ENCODE data around the gene ZNF740. TPM values are rescaled to one million over a fixed set of nuclear protein-coding genes. Genes with fewer than 3 reads are reported as not detected.
"Not testable (repeated sequence)": the region's sequence is repeated elsewhere in the genome, so short reads cannot be mapped to it uniquely, and the experiment has no call there.

Gene ZNF740
- total RNA-seq, 1 donor from 2014 or later, result 46.8 TPM

- H3K4me1 ChIP-seq, result peaks cover 6% of the 10 kb centered on the region
- no peaks in the 10 kb centered on the region for H3K9me3 ChIP-seq
- H3K36me3 ChIP-seq, result peaks cover 2% of the 10 kb centered on the region
- no peak overlapping the region for H3K4me3 ChIP-seq
- intact Hi-C loops (cut with DNase I), result no loop called here
- DNase-seq, result no peak
- ATAC-seq, result no peak
- TF ChIP-seq CTCF (IDR thresholded peaks at IDR 0.05), result no peak
- no peak overlapping the region for H3K27ac ChIP-seq
- H3K27me3 ChIP-seq, result no peaks in the 10 kb centered on the region
Measured at GRCh38 chr12:53176750-53177149, 3.8 kb upstream of the ZNF740 start.

- H3K36me3 ChIP-seq; H3K27ac ChIP-seq; DNase-seq; H3K4me3 ChIP-seq; H3K27me3 ChIP-seq; ATAC-seq; intact Hi-C loops (cut with DNase I); H3K9me3 ChIP-seq: not testable (repeated sequence)
- H3K4me1 ChIP-seq, result peaks cover 13% of the 10 kb centered on the region
Measured at GRCh38 chr12:53177447-53177846, 3.1 kb upstream of the ZNF740 start.

- Histone ChIP-seq H3K36me3 (peaks cover 21% of the 10 kb centered on the region), H3K4me1 (peaks cover 26% of the 10 kb centered on the region)
- H3K9me3 ChIP-seq; H3K27ac ChIP-seq; ATAC-seq; DNase-seq; intact Hi-C loops (cut with DNase I); H3K27me3 ChIP-seq; H3K4me3 ChIP-seq: not testable (repeated sequence)
Measured at GRCh38 chr12:53178803-53179202, 1.7 kb upstream of the ZNF740 start.

GRCh38 chr12:53179687-53180219, 769 bp upstream of the ZNF740 start:
- no peak for TF ChIP-seq CTCF (IDR thresholded peaks at IDR 0.05)
- DNase-seq (no peak), ATAC-seq (peak; percentile 5)
- H3K9me3 ChIP-seq, result no peaks in the 10 kb centered on the region
- intact Hi-C loops (cut with DNase I), result no loop called here
- H3K36me3 ChIP-seq, result peaks cover 27% of the 10 kb centered on the region
- peaks cover 26% of the 10 kb centered on the region for H3K4me1 ChIP-seq
- H3K27me3 ChIP-seq, result no peaks in the 10 kb centered on the region
- H3K4me3 ChIP-seq, result peak overlapping the region; percentile 74
- H3K27ac ChIP-seq, result peak overlapping the region; percentile 93

- Histone ChIP-seq H3K27ac (peak overlapping the region; percentile 93), H3K4me3 (peak overlapping the region; percentile 74), H3K4me1 (peaks cover 32% of the 10 kb centered on the region), H3K36me3 (peaks cover 40% of the 10 kb centered on the region), H3K9me3 (no peaks in the 10 kb centered on the region), H3K27me3 (no peaks in the 10 kb centered on the region)
- peak; percentile 85 for ATAC-seq
- intact Hi-C loops (cut with DNase I), result no loop called here
- DNase-seq, result peak; percentile 91
- no peak for TF ChIP-seq CTCF (IDR thresholded peaks at IDR 0.05)
Measured at GRCh38 chr12:53180931-53181645, 566 bp downstream of the ZNF740 start.

- Histone ChIP-seq H3K27ac (no peak overlapping the region), H3K4me3 (peak overlapping the region; percentile 74), H3K4me1 (peaks cover 32% of the 10 kb centered on the region), H3K36me3 (peaks cover 49% of the 10 kb centered on the region), H3K9me3 (no peaks in the 10 kb centered on the region), H3K27me3 (no peaks in the 10 kb centered on the region)
- DNase-seq (no peak), ATAC-seq (no peak)
- no peak for TF ChIP-seq CTCF (IDR thresholded peaks at IDR 0.05)
- intact Hi-C loops (cut with DNase I), result no loop called here
Measured at GRCh38 chr12:53181935-53182334, 1.4 kb downstream of the ZNF740 start.

Data from upper lobe of right lung (tissue), 1 donor.